ENCODE results near the gene CCN5. TPM values are rescaled to one million over a fixed set of nuclear protein-coding genes. Genes with fewer than 3 reads are reported as not detected.
A peak's percentile ranks its signal among the peaks of the same experiment; 100 is the strongest.

The CCN5 gene
- total RNA-seq, 2 experiments from 2014 or later, result not detected

DNA sequence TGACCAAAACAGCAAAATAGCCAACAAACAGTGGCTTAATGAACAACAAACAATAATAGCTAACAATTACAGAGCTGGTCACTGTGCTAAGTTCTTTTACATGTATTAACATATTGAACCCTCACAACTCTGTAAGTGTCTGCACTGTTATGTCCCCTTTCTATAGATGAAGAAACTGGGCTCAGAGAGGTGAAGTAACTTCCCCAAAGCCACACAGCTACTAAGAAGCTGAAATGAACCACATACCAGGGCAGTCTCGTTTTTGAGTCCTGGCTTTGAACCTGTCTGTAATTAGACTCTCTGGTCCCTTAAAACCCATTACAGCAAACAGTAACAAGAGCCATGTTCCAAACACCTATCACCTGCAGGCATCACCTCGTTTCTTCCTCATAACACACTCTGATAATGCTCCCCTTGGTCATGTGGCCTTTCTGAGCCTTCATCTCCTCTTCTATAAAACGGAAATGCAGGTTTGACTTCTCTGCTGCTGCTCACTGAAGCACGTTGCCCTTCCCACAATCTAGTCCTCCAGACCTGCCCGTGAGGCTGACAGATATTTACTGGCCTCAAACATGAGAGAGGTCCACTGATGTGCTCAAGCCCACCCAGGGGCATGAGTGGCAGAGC, 53.8 kb downstream of the CCN5 start:
- peak overlapping the region; percentile 61 for H3K4me2 ChIP-seq (ENCODE audit: low read length)
- H2AFZ ChIP-seq (ENCODE audit: low read length), result peak overlapping the region; percentile 66
- peak overlapping the region; percentile 10 for H3K4me3 ChIP-seq (ENCODE audit: low read depth, low read length, poor library complexity, severe bottlenecking)
- H3K79me2 ChIP-seq (ENCODE audit: insufficient read depth, low read depth, low read length), result no peaks in the 10 kb centered on the region
- POLR2A ChIA-PET, result no interaction called here
- peak overlapping the region; percentile 37 for H3K27ac ChIP-seq (ENCODE audit: low read depth, low read length, poor library complexity, severe bottlenecking)
- DNase-seq (ENCODE audit: low spot score), result peak; percentile 66
- H4K20me1 ChIP-seq (ENCODE audit: insufficient read depth, low read length), result no peaks in the 10 kb centered on the region
- no peaks in the 10 kb centered on the region for H3K9me2 ChIP-seq (ENCODE audit: insufficient read depth, low read length)
- no peaks in the 10 kb centered on the region for H3K36me3 ChIP-seq (ENCODE audit: insufficient read depth, low read length)
- peaks cover 30% of the 10 kb centered on the region for H3K4me1 ChIP-seq (ENCODE audit: insufficient read depth, low read length, poor library complexity, severe bottlenecking)
- no peaks in the 10 kb centered on the region for H3K9me3 ChIP-seq (ENCODE audit: low read length)
- intact Hi-C loops (cut with micrococcal nuclease; ENCODE audit: unreplicated experiment), result no loop called here
- TF ChIP-seq, protein P1, sequence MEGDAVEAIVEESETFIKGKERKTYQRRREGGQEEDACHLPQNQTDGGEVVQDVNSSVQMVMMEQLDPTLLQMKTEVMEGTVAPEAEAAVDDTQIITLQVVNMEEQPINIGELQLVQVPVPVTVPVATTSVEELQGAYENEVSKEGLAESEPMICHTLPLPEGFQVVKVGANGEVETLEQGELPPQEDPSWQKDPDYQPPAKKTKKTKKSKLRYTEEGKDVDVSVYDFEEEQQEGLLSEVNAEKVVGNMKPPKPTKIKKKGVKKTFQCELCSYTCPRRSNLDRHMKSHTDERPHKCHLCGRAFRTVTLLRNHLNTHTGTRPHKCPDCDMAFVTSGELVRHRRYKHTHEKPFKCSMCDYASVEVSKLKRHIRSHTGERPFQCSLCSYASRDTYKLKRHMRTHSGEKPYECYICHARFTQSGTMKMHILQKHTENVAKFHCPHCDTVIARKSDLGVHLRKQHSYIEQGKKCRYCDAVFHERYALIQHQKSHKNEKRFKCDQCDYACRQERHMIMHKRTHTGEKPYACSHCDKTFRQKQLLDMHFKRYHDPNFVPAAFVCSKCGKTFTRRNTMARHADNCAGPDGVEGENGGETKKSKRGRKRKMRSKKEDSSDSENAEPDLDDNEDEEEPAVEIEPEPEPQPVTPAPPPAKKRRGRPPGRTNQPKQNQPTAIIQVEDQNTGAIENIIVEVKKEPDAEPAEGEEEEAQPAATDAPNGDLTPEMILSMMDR (conservative IDR thresholded peaks at IDR 0.05; ENCODE audit: low read length), result no peak
- no peak for TF ChIP-seq EZH2phosphoT487 (IDR thresholded peaks at IDR 0.05; ENCODE audit: borderline replicate concordance, low read depth, low read length)
- no TSS peak for BruUV-seq (replicated peaks)
- CTCF ChIA-PET (ENCODE audit: unreplicated experiment), result interaction anchor here (0.6 kb wide), 1 partner anchor 7 kb away, joined by 3 read pairs; no protein-coding TSS in a partner anchor

DNA sequence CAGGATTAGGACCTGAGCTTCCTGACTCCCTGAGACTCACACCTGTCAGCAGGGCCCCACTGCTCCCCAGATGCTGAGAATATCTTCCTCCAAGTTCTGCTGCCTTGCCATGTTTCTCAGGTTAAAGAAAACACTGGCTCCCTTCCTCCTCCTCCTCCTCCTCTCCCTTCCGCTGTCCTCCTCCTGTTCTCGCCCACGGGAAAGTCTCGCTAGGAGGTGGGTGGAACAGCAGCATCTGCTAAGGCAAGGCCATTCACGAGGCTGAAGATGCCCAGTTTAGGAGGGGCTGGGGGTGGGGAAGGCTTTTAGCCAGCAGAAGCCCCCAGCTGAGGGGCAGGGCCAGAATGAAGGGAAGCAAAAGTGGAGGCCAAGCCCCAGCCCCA, 54.3 kb downstream of the CCN5 start:
- TF ChIP-seq, protein P1 (conservative IDR thresholded peaks at IDR 0.05; ENCODE audit: low read length), result no peak
- no peak for TF ChIP-seq EZH2phosphoT487 (IDR thresholded peaks at IDR 0.05; ENCODE audit: borderline replicate concordance, low read depth, low read length)
- DNase-seq (ENCODE audit: low spot score), result no peak
- Histone ChIP-seq H3K36me3 (ENCODE audit: insufficient read depth, low read length) (no peaks in the 10 kb centered on the region), H2AFZ (ENCODE audit: low read length) (peak overlapping the region; percentile 66), H3K4me2 (ENCODE audit: low read length) (peak overlapping the region; percentile 61), H3K9me2 (ENCODE audit: insufficient read depth, low read length) (no peaks in the 10 kb centered on the region), H3K79me2 (ENCODE audit: insufficient read depth, low read depth, low read length) (no peaks in the 10 kb centered on the region), H4K20me1 (ENCODE audit: insufficient read depth, low read length) (no peaks in the 10 kb centered on the region), H3K27ac (ENCODE audit: low read depth, low read length, poor library complexity, severe bottlenecking) (peak overlapping the region; percentile 37), H3K4me3 (ENCODE audit: low read depth, low read length, poor library complexity, severe bottlenecking) (peak overlapping the region; percentile 10), H3K4me1 (ENCODE audit: insufficient read depth, low read length, poor library complexity, severe bottlenecking) (peaks cover 30% of the 10 kb centered on the region), H3K9me3 (ENCODE audit: low read length) (no peaks in the 10 kb centered on the region)
- BruUV-seq (replicated peaks), result no TSS peak
- ChIA-PET POLR2A (no interaction called here), CTCF (ENCODE audit: unreplicated experiment) (no interaction called here)
- intact Hi-C loops (cut with micrococcal nuclease; ENCODE audit: unreplicated experiment), result no loop called here

GRCh38 chr20:44770484-44771171, 55.5 kb downstream of the CCN5 start:
- Histone ChIP-seq H3K4me3 (ENCODE audit: low read depth, low read length, poor library complexity, severe bottlenecking) (no peak overlapping the region), H3K79me2 (ENCODE audit: insufficient read depth, low read depth, low read length) (no peaks in the 10 kb centered on the region), H3K27ac (ENCODE audit: low read depth, low read length, poor library complexity, severe bottlenecking) (no peak overlapping the region), H4K20me1 (ENCODE audit: insufficient read depth, low read length) (no peaks in the 10 kb centered on the region), H3K4me1 (ENCODE audit: insufficient read depth, low read length, poor library complexity, severe bottlenecking) (peaks cover 30% of the 10 kb centered on the region), H2AFZ (ENCODE audit: low read length) (no peak overlapping the region), H3K9me2 (ENCODE audit: insufficient read depth, low read length) (no peaks in the 10 kb centered on the region), H3K36me3 (ENCODE audit: insufficient read depth, low read length) (no peaks in the 10 kb centered on the region), H3K9me3 (ENCODE audit: low read length) (no peaks in the 10 kb centered on the region), H3K4me2 (ENCODE audit: low read length) (peak overlapping the region; percentile 61)
- TF ChIP-seq, protein P1 (conservative IDR thresholded peaks at IDR 0.05; ENCODE audit: low read length), result no peak
- no peak for TF ChIP-seq EZH2phosphoT487 (IDR thresholded peaks at IDR 0.05; ENCODE audit: borderline replicate concordance, low read depth, low read length)
- ChIA-PET CTCF (ENCODE audit: unreplicated experiment) (interaction anchor here (0.6 kb wide), 1 partner anchor 23 kb away, joined by 3 read pairs; no protein-coding TSS in a partner anchor), POLR2A (no interaction called here)
- DNase-seq (ENCODE audit: low spot score), result peak; percentile 34
- intact Hi-C loops (cut with micrococcal nuclease; ENCODE audit: unreplicated experiment), result no loop called here
- BruUV-seq (replicated peaks), result no TSS peak
